HG03045 (cell line): ENCODE data around the gene SPDYC.
"Not testable (repeated sequence)": the region's sequence is repeated elsewhere in the genome, so short reads cannot be mapped to it uniquely, and the experiment has no call there.

ENCODE experiments used
- ATAC-seq: cut with Tn5 transposase; IDR thresholded peaks from one replicate; pipeline ENCODE4 v1.9.1; 2021; ENCODE audit warnings: mild to moderate bottlenecking, moderate library complexity; ENCODE audit not compliant: unreplicated experiment

The SPDYC gene

DNA sequence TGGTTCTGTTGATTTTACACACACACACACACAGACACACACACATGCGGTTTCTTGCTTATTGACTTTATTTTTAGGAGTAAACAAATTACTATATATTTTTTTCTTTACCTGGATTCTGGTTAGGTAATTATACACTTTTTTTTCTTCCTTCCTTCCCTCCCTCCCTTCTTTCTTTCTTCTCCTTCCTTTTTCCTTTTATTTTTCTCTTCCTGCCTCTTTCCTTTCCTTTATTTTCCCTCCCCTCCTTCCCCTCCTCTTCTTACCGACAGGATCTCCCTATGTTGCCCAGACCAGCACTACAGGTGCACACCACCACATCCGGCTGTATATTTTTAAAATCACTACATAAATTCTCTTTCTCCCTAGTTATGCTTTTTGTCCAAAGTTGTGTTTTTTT, 3.1 kb upstream of the SPDYC start:
- ATAC-seq, result no peak

DNA sequence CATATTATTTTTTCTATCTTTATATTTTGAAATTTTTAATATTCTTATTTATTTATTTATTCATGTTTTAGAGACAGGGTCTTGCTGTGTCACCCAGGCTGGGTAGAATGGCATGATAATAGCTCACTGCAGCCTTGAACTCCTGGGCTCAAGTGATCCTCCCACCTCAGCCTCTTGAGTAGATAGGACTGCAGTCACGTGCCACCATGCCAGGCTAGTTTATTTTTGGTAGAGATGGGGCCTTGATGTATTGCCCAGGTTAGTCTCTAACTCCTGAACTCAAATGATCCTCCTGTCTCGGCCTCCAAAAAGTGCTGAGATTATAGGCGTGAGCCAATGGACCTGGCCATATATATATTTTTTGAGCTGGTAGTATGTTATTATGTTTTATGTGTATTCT, 2.4 kb upstream of the SPDYC start:
- ATAC-seq, result no peak

DNA sequence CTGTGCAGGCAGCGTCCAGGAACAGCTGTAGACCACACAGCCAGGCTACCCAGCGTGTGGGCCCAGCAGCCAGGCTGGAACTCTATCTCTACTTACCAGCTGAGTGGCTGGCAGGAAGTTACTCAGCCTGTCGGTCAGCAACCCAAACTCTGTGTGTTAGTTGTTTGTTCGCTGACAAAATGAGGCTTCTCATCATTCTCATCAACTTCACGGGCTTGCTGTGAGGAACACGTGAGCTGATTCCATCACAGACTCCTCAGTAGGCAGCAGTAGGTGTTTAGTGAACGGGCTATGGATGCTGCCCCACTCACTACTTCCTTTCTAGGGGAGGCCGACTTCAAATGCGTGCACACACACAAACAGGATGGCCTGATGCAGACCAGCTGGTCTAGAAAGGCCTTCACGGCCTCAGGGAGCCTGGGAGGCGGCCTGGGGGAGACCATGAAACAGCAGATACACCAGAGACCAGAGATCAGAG, 830 bp upstream of the SPDYC start:
- ATAC-seq, result no peak

DNA sequence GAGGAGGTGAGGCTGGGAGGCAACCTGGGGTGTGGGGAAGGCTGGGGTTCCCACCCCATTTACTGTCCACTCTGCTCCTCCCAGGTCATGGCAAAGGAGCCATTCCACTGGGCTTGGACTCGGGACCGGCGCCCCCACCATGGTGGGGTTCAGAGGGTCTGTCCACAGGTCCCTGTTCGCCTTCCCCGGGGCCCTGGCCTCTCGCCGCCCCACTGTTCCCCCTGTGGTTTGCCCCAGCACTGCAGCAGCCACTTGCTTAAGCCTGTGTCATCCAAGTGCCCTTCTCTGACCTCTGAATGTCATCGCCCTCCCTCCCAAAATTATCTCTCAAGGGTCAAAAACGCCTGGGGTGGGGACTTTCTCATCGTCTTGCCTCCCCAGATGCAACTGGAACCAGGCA, 2.6 kb downstream of the SPDYC start:
- ATAC-seq, result no peak

DNA sequence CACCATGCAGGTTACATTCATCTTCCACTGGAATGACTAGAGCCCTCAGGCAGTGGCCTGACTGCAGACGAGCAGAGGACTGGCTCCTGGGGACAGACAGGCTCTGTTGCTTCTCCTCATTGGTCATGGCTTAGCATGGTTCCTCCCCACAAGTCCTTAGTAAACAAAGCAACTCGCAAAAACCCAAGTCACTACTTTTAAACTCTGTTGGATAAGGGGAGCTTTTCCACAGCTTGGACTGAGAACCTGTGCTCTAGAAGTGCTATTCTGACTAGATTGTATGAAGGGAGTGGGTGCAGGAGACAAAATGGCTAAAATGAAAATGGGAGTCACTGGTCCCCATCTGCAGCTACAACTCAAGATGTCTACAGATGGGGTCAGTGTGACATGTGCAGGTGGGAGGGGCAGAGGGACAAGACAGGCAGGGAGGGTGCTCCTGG, 4.6 kb downstream of the SPDYC start:
- ATAC-seq, result not testable (repeated sequence)

DNA sequence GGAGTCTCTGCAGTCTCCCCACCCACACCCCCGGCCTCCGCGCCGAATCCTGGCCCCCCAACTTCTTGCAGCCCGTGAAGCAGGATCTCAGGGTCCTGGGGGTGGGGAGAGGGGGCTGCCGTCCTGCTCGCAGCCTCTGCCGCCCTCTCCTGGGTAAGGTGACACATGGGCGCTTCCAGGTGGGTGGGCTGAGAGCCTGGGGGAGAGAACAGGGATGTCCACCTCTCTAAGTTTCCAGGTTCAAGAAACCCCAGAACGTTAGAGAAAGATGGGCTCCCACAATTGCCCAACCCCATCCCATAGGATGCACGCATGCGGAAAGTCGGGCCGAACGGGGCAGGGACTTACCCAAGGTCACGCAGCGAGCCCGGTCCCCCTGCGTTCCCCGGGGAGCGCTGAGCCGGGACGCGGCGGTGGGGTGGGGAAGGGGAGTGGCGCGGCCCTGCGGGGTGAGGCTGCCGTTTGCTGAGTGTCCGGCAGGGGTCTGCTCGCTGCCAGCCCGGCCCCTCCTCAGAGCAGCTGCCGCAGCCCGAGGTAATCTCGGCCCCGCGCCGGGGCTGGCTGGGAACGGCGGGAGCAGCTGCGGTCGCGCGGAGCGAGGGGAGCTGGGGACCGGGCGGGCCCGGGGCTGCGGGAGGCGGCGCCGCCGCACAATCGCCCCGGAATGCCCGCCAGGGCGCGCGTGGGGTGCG, 11.0 kb downstream of the SPDYC start:
- peak; percentile 53 for ATAC-seq

DNA sequence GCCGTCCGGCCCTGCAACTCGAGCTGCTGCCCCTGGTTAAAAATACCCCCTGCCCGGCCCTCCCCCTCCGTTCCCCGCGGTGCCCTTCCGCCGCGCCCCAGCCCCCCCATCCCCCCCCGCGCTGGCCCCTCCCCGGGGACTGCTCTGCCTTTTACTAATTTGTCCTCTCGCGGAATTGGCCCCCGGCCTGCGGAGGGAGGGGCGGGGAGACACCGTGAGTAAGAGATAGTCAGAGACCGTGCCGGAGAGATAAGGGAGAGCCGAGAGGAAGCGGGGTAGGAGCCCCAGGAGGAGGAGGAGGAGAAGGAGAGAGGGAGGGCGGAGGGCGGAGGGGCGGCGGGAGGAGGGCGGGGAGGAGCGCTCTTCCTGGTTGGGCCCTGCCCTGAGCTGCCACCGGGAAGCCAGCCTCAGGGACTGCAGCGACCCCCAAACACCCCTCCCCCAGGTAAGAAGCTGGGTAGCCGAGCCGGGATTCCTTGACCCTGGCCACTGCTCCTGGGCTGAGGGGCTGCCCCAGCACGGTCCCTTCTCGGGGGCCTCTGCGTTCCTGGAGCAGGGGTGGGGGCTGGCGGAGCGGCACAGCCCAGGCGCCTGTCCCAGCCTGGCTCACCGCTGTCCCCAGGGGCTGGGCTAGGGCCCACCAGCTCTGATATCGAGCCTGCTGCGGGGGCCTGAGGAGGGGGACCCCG, 11.7 kb downstream of the SPDYC start, which contains the start of gene CAPN1:
Gene CAPN1 (plus strand): TSS at position 360 of the 689 bp plus-strand sequence. CDS start 774 bp downstream, outside the sequence.
- peak; percentile 52 for ATAC-seq

DNA sequence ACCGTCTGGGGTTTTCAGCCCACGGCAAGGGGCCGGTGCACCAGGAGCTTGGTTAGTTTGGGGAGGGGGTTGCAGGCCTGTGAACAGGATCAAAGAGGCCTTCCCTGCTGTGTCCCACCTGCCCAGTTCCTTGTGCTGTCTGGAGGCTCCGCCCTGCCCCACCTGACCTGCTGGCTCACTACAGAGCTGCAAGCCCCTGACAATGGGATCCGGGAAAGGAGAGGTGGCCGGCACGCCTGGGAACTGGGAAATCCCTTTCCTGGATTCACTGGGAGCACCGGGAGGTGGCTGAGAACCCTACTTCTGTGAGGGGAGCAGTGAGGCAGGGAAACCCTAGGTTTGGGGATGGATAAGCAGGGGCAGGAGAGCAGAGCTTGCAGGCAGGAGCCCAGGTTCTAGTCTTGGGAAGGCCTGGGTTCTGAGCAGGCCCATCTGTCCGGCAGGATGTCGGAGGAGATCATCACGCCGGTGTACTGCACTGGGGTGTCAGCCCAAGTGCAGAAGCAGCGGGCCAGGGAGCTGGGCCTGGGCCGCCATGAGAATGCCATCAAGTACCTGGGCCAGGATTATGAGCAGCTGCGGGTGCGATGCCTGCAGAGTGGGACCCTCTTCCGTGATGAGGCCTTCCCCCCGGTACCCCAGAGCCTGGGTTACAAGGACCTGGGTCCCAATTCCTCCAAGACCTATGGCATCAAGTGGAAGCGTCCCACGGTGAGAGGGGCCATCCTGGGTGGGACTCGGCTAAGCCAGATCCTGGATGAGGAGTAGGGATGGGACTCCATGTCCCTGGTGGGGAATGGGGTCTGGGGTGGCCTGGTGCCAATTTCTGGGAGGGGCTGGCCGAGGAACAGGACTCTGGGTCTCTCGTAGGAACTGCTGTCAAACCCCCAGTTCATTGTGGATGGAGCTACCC, 12.5 kb downstream of the SPDYC start:
- no peak for ATAC-seq

DNA sequence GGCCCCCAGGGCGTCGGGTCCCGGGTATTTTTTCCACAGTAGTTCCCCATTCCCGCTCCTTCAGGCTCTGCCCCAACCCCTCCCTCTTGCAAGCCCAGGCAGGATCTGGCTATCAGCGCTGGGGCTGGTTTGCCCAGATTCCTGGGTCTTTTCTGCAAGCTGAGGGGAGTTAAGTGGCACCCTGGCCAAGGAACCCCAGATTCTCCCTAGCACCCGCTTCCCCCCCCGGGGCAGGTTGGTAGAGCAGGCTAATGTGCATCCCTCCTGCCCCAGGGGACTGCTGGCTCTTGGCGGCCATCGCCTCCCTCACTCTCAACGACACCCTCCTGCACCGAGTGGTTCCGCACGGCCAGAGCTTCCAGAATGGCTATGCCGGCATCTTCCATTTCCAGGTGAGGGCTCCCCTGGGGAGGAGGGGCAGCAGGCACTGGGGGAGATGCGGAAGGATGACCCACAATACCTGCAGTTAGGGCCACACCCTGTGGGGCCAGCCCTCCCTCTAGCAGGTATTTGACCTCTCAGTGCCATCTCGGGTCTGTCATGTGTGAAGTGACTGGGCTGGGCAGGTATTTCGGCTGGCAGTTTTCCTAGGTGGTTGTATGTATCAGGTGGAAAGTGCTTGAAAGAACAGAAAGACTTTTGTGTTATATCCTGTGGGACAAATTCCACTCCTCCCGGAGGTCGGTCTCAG, 13.3 kb downstream of the SPDYC start:
- no peak for ATAC-seq

DNA sequence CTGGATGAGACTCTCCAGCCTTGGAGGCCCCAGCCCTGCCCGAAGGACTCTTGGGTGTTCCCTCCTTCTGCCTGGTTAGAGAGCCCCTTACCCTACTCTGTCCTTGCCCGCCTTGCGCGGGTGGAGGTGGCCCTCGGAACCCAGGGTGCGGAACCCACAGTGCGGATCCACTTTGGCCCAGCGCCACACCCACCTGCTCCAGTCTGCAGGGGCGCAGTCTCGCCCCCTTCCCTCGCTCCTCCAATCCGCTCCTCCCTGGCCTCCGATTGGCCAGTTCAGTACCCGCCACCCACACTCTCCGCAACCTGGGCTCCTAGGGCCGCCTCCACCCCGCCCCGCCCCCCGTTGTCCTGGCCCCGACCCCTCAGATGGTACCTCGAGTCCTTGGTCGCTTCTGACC, 14.1 kb downstream of the SPDYC start:
- no peak for ATAC-seq

DNA sequence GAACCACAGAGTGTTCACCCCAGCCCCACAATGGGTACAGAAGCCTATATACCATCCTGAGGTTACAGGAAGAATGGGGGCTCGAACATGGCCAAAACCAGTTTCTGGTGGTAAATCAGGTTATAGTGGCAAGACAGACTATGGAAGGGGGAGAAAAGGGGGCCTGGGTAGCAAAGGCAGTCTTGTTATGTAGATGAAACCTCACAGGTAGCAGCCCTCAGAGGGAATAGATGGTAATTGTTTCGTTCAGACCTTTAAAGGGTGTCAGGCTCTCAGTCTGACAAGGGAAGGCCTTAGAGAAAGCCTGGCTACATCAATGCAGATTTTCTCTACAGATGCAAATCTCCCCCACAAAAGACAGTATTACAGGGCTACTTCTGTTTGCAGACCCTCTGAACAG, 15.1 kb downstream of the SPDYC start:
- ATAC-seq, result no peak

DNA sequence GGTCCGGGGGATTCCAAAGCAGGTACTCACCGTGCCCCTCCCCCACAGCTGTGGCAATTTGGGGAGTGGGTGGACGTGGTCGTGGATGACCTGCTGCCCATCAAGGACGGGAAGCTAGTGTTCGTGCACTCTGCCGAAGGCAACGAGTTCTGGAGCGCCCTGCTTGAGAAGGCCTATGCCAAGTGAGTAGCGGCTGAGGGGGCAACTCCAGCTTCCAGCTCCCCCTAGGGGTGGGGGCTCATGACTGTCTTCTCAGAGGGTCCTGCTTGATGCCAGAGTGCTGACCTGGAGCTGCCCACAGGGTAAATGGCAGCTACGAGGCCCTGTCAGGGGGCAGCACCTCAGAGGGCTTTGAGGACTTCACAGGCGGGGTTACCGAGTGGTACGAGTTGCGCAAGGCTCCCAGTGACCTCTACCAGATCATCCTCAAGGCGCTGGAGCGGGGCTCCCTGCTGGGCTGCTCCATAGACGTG, 15.9 kb downstream of the SPDYC start:
- no peak for ATAC-seq

DNA sequence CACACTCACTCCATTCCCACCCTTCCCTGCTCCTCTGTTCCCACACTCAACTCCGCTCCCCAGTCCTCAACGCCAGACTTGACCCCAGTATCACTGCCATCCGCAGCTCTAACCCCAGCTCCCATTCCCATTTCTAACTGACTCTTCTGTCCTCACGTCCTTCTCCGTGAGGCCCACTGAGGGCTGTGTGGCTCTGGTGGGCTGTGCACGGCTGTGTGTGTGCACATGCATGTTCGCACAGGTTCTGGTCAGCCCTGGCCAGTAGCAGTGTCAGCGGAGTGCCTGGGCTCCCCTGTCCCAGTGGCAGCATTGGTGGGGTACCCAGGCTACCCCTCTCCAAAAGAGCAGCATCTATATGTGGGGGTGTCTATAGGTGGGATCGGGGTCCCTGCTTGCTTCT, 16.7 kb downstream of the SPDYC start:
- no peak for ATAC-seq

DNA sequence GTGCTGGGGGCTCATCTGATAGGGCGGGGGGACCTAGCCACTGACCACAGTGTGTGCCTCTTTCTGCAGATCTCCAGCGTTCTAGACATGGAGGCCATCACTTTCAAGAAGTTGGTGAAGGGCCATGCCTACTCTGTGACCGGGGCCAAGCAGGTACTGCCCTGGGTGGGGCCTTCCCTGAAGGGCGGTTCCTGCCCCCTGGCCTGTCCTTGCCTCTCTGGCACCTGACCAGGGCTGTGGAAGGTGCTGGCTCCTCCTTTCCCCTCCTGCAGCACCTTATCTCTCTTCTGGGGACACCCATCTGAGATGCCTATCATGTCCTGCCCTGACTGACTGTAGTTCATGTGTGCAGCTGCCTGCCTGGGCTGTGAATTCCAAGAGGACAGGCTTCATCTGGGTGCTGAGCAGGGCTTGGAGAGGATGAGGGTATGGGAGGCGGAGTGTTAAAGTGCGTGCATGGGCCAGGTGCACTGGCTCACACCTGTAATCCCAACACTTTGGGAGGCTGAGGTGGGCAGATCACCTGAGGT, 17.2 kb downstream of the SPDYC start:
- no peak for ATAC-seq

DNA sequence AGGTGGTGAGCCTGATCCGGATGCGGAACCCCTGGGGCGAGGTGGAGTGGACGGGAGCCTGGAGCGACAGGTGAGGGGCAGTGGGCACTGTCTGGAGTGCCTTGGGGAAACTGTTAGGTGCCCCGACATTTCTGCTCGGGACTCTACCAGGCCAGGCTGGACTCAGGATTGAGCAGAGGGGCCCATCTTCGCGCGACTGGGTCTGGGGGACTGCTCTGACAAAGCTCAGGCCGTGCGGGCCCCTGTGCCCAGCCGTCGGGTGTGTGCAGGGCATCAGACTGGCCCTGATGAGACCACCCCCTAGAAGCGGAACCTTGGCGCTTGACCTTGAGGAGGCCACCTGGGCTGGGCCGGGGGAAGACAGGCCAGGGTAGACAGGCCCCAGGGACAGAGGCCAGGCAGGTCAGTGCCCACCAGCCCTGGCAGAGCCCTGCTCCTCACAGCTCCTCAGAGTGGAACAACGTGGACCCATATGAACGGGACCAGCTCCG, 18.0 kb downstream of the SPDYC start:
- ATAC-seq, result no peak

DNA sequence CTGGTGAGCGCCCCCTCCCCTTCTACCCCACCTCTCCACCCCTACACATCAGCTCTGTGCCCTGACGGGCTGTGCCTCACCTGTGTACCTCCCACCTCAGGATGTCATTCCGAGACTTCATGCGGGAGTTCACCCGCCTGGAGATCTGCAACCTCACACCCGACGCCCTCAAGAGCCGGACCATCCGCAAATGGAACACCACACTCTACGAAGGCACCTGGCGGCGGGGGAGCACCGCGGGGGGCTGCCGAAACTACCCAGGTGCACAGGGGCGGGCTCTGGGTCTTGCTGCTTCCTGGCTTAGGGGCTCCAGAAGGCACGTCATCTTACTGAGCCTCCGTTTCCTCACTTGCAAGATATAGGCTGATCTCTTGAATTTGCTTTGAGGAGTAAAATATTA, 18.5 kb downstream of the SPDYC start:
- no peak for ATAC-seq

DNA sequence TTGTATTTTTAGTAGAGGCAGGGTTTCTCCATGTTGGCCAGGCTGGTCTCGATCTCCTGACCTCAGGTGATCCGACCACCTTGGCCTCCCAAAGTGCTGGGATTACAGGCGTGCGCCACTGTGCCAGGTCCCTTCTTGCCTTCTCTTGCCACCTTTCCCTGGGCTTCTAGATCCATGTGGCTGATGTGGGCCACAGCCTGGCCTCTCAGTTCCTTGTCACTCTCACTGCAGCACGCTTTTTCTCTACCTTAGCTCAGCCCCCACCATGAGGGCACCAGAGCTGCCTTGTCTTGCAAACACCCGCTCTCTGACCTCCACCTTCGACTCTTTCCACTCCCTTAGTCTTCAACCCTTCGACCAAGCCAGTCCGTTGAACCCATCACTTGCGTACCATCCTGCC, 19.2 kb downstream of the SPDYC start:
- no peak for ATAC-seq

DNA sequence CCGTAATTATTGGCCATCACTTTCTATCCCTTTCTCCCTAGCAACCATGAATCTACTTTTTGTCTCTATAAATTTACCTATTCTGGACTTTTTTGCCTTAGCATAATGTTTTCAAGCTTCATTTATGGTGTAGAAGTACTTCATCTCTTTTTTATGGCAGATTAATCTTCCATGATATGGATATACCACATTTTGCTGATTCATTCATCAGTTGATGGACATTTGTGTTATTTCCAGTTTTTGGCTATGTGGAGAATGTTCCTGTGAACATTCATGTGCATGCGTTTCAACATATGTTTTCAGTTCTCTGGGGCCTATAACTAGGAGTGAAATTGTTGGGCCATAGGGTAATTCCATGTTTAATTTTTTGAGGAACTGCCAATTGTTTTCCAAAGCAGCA, 24.5 kb downstream of the SPDYC start:
- ATAC-seq, result no peak

DNA sequence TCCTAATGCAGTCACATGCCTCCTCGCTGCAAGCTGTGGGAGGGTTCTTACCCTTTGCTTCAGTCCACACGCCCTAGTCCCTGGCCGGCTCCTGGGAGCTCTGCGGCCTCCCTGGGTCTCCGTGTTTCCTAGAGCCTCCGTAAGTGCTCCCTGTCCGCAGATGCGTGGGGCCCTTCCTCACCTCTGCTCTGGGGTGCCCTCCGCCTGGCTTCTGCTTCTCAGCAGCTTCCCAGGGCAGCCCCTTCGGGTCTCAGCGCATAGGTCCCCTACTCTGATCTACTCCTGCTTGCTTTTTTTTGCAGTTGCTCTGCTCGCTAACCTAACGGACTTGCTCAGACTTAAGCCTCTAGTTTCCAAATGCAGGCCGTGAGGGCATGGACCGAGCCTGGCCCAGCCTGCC, 34.1 kb downstream of the SPDYC start:
- no peak for ATAC-seq
